Measurements from ENCODE around the gene SRGAP1.

Gene SRGAP1

GRCh38 chr12:64083285-64084210 lies 239.0 kb downstream of the SRGAP1 start:
- DNase-seq (ENCODE audit: low read depth in 2 of 2), result no peak

- no peak for DNase-seq (ENCODE audit: low read depth in 2 of 2)
These were observed 240.7 kb downstream of the SRGAP1 start for GRCh38 chr12:64085154-64085553.

GRCh38 chr12:64085996-64086395 lies 241.5 kb downstream of the SRGAP1 start:
- DNase-seq (ENCODE audit: low read depth in 2 of 2), result no peak

GRCh38 chr12:64086946-64087345 lies 242.4 kb downstream of the SRGAP1 start:
- no peak for DNase-seq (ENCODE audit: low read depth in 2 of 2)

- no peak for DNase-seq (ENCODE audit: low read depth in 2 of 2)
These were observed 243.3 kb downstream of the SRGAP1 start for GRCh38 chr12:64087761-64088160.

- no peak for DNase-seq (ENCODE audit: low read depth in 2 of 2)
These were observed 244.2 kb downstream of the SRGAP1 start for GRCh38 chr12:64088431-64089349.

GRCh38 chr12:64090047-64090446 lies 245.5 kb downstream of the SRGAP1 start:
- DNase-seq (ENCODE audit: low read depth in 2 of 2), result no peak

GRCh38 chr12:64091186-64091585 lies 246.7 kb downstream of the SRGAP1 start:
- DNase-seq (ENCODE audit: low read depth in 2 of 2), result no peak

GRCh38 chr12:64092507-64093196 lies 248.2 kb downstream of the SRGAP1 start:
- DNase-seq (ENCODE audit: low read depth in 2 of 2), result no peak

- DNase-seq (ENCODE audit: low read depth in 2 of 2), result no peak
These were observed 249.2 kb downstream of the SRGAP1 start for GRCh38 chr12:64093689-64094088.

GRCh38 chr12:64097366-64098105 lies 253.0 kb downstream of the SRGAP1 start:
- DNase-seq (ENCODE audit: low read depth in 2 of 2), result no peak

- no peak for DNase-seq (ENCODE audit: low read depth in 2 of 2)
These were observed 254.3 kb downstream of the SRGAP1 start for GRCh38 chr12:64098709-64099354.

- no peak for DNase-seq (ENCODE audit: low read depth in 2 of 2)
These were observed 254.9 kb downstream of the SRGAP1 start for GRCh38 chr12:64099397-64099796.

- no peak for DNase-seq (ENCODE audit: low read depth in 2 of 2)
These were observed 257.8 kb downstream of the SRGAP1 start for GRCh38 chr12:64102339-64102738.

- no peak for DNase-seq (ENCODE audit: low read depth in 2 of 2)
These were observed 259.6 kb downstream of the SRGAP1 start for GRCh38 chr12:64103825-64104740.

- DNase-seq (ENCODE audit: low read depth in 2 of 2), result no peak
These were observed 260.5 kb downstream of the SRGAP1 start for GRCh38 chr12:64105026-64105425.

- no peak for DNase-seq (ENCODE audit: low read depth in 2 of 2)
These were observed 263.3 kb downstream of the SRGAP1 start for GRCh38 chr12:64107776-64108175.

GRCh38 chr12:64109706-64110105 lies 265.2 kb downstream of the SRGAP1 start:
- DNase-seq (ENCODE audit: low read depth in 2 of 2), result no peak

- DNase-seq (ENCODE audit: low read depth in 2 of 2), result no peak
These were observed 266.4 kb downstream of the SRGAP1 start for GRCh38 chr12:64110864-64111263.

- no peak for DNase-seq (ENCODE audit: low read depth in 2 of 2)
These were observed 272.5 kb downstream of the SRGAP1 start for GRCh38 chr12:64116969-64117368.
